SW480 (cell line): Measurements from ENCODE around the gene DENND5A.
A peak's percentile ranks its signal among the peaks of the same experiment; 100 is the strongest.
"Not testable (repeated sequence)": the region's sequence is repeated elsewhere in the genome, so short reads cannot be mapped to it uniquely, and the experiment has no call there.

ENCODE experiments used
- DNase-seq: peaks from one replicate; pipeline ENCODE4 v3.0.0-alpha.2; 2016; ENCODE audit warnings: low spot score

DENND5A gene

GRCh38 chr11:9264316-9265210 is 587 bp downstream of the DENND5A start:
- DNase-seq, result peak; percentile 49

DNA sequence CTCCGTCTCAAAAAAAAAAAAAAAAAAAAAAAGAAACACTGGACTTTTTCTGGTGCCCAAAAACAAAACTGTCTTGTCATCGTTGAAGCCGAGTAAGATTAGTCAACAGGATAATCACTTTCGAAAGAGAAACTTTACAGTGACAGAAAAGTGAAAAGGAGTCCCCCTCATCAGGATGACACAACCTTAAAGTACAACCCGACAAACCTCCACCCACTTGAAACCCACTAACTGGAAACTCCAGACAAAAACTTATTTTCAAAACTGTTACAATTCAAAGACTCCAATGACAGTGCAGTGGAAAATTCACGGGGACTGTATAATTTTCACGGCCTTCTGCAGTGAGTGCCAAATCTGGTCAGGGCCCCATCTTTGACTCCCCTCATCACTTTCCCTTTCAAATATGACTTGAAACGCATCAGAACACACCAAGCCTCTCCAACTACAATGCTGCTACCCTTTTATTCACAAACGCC is 1.3 kb downstream of the DENND5A start:
- DNase-seq, result no peak

DNA sequence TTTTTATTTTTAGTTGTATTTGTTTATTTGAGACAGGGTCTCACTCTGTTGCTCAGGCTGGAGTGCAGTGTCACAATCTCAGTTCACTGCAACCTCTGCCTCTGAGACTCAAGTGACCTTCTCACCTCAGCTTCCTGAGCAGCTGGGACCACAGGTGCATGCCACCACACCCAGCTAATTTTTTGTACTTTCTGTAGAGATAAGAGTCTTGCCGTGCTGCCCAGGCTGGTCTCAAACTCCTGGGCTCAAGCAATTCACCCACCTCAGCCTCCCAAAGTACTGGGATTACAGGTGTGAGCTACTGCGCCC is 4.4 kb downstream of the DENND5A start:
- DNase-seq, result not testable (repeated sequence)

GRCh38 chr11:9259981-9260837 is 4.9 kb downstream of the DENND5A start:
- DNase-seq, result no peak

DNA sequence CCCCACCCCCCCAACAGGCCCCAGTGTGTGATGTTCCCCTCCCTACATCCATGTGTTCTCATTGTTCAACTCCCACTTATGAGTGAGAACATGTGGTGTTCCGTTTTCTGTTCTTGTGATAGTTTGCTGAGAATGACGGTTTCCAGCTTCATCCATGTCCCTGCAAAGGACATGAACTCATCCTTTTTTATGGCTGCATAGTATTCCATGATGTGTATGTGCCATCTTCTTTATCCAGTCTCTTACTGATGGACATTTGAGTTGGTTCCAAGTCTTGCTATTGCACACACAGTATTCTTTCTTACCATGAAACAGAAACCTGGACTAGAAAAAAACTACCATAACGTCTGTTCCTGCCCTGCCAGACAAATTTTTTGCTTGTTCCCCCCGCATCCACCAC is 6.9 kb downstream of the DENND5A start:
- DNase-seq, result not testable (repeated sequence)

DNA sequence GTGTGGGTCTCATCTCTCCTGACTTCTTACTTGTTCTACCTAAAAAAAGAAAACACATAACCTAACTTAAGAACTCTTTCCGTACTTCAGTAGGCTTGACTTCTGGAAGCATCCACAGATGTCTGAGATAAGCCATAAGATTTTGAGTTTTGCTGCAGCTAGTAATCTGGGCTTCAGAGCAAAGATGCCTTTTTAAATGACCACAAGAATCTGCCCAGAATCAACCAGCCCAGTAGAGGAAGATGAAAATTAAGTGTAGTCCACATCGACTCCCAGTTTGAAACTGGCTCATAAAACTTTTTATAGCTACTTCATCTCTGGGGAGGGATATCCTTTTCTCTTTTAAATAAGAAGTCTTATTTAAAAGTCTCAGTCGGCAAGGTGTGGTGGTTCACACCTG is 10.7 kb downstream of the DENND5A start:
- no peak for DNase-seq

DNA sequence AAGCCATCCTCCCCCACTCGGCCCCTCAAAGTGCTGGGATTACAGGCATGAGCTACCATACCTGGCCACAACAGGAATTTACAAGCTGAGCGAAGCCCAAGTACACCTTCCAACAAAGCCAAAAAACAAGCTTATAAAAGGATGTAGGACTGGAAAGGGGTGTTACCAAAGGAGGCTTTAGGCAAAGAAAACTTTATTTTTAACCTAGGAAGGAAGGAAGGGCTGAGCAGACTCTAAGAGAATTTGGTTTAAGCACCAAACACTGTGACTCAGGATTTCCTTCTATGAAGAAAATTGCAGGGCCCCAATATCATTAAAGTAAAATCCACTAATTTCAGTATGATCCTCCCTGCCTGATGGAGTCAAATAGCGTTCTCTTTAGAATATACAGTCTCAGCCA is 12.1 kb downstream of the DENND5A start:
- no peak for DNase-seq

- DNase-seq, result no peak
Observed at GRCh38 chr11:9251311-9251710, 13.8 kb downstream of the DENND5A start.

GRCh38 chr11:9250139-9250582 is 15.0 kb downstream of the DENND5A start:
- peak; percentile 30 for DNase-seq

GRCh38 chr11:9249252-9249651 is 15.9 kb downstream of the DENND5A start:
- DNase-seq, result no peak

DNA sequence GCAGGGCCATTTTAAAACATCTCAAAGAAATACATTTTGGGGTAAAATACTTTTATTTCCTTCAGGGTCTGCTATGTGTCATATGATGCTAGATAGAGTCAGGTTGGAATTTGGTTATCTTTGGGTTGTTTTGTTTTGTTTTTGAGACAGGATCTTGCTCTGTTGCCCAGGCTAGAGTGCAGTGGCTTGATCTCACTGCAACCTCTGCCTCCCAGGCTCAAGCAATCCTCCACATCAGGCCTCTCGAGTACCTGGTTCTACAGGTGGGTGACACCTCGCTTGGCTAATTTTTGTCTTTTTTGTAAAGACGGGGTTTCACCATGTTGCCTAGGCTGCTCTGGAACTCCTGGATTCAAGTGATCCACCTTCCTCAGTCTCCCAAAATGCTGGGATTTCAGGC is 17.3 kb downstream of the DENND5A start:
- no peak for DNase-seq

- DNase-seq, result not testable (repeated sequence)
Observed at GRCh38 chr11:9236242-9236641, 28.9 kb downstream of the DENND5A start.

GRCh38 chr11:9232482-9232881 is 32.7 kb downstream of the DENND5A start:
- no peak for DNase-seq

DNA sequence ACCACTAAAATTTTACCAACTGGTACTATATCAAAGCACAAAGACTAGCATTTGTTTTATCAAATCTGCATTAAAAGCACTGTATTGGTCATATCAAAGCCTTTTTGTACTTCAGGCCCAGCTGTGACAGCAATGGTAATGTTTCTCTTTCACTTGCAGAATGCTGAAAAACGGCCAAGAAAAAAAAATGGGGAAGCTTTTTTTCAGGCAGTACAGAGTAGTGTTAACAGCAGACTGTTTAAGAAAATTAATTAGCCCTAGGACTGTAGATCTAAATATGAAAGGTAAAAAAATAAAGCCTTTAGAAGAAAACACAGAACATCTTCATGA is 33.3 kb downstream of the DENND5A start:
- DNase-seq, result no peak

DNA sequence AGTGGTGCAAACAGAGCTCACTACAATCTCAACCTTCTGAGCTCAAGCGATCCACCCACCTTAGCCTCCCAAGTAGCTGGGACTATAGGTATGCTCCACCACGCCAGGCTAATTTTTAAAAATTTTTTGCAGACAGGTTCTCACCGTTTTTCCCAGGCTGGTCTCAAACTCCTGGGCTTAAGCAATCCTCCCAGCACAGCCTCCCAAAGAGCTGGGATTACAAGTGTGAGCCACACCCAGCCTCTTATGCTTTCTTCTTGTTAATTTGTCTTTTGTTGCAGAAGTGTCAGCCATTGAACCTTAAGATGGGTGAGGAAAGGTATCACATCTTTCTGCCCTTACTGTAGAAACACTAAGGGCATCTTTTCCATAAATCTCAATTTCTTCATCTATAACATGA is 34.9 kb downstream of the DENND5A start:
- no peak for DNase-seq

DNA sequence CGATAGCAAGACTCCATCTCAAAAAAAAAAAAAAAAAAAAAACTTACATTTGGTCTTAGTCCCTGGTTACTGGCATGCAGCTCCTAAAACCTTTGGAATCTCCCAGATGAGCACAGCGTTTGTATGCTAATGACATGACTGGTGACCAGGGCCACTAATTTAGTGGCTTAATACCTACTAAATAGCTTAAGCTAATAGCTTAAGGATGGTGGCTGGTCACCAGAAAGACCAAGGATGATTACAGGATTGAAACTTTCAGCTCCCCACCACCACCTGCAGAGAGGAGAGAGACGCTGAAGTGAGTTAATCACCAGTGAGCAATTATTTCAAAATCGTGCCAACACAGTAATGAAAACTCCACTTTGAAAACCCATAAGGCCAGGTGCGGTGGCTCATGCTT is 37.1 kb downstream of the DENND5A start:
- DNase-seq, result no peak

DNA sequence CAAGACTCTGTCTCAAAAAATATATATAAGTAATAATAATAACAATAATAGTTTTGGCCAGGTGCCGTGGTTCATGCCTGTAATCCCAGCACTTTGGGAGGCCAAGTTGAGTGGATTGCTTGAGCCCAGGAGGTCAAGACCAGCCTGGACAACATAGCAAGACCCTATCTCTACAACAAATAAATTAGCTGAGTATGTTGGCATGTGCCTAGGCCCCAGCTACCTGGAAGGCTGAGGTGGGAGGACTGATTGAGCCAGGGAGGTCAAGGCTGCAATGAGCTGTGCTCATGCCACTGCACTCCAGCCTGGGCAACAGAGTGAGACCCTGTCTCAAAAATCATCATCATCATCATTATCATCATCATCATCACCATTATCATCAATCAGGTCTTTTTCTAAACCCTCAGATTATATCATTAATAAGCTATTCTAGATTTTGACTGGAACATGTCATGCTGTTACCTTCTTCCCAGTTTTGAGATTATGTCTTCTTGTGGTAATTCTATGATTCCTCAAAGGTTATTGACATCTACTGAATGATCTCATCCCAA is 39.3 kb downstream of the DENND5A start:
- no peak for DNase-seq

DNA sequence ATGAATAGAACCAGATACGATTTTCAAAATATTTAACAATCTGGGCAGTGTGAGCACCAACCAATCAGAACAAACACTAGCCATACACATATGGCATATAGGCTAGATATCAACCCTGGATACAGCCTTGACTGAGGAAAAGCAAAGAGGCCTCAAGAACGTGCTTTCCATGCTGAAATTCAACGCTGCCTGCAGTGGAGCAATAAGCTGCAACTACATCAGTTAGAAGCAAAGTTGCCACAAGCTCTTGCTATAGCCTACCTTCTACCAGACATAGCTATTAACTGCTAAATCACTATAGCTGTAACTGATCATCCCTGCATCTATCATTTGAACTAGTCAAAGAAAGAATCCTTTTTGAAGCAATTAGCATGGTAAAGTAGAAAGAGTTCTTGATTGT is 42.5 kb downstream of the DENND5A start:
- no peak for DNase-seq

GRCh38 chr11:9220853-9221252 is 44.3 kb downstream of the DENND5A start:
- DNase-seq, result not testable (repeated sequence)

- no peak for DNase-seq
Observed at GRCh38 chr11:9219572-9219971, 45.6 kb downstream of the DENND5A start.

GRCh38 chr11:9219115-9219514 is 46.0 kb downstream of the DENND5A start:
- no peak for DNase-seq

DNA sequence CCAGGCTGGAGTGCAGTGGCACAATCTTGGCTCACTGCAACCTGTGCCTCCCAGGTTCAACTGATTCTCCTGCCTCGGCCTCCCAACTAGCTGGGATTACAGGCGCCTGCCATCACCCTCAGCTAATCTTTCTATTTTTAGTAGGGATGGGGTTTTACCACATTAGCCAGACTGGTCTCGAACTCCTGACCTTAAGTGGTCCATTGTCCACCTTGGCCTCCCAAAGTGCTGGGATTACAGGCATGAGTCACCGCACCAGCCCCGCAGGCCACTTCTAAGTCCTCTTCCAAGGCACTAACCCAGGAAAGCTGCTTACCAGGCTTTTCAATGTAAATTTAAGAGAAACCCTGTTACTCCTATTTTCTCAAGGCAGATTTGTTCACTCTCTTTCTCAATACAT is 50.4 kb downstream of the DENND5A start:
- DNase-seq, result no peak

DNA sequence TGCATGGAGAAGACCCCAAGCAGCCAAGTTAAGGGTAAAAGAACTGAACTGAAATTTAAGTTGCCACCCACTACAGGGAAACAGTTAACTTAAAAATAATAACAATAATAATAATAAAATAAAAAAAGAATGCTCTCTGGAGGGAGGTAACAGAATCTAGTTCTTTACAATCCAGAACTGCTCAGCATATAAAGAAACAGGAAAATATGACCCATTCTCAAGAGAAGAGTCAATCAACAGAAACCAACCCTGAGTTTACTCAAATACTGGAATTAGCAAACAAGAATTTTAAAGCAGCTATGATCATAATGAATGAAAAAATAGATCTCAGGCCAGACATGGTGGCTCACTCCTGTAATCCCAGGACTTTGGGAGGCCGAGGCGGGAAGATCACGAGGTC is 53.8 kb downstream of the DENND5A start:
- no peak for DNase-seq
